ENCODE data around the gene ZSWIM5. TPM values are rescaled to one million over a fixed set of nuclear protein-coding genes. Genes with fewer than 3 reads are reported as not detected.
"Not testable (repeated sequence)": the region's sequence is repeated elsewhere in the genome, so short reads cannot be mapped to it uniquely, and the experiment has no call there.

Gene ZSWIM5
- not detected for polyA plus RNA-seq (2012; ENCODE audit: missing spikeins)

- FAIRE-seq = peak; percentile 73
- TF ChIP-seq TAF1 (IDR thresholded peaks at IDR 0.05; ENCODE audit: borderline replicate concordance, low read depth, low read length) (no peak), POLR2A (IDR thresholded peaks at IDR 0.05; ENCODE audit: low read depth, low read length) (peak; percentile 33; the same call in 1 of the 2 replicates), POLR2AphosphoS5 (IDR thresholded peaks at IDR 0.05; ENCODE audit: low read depth, low read length) (no peak)
- peak; percentile 59 for DNase-seq (ENCODE audit: insufficient read length)
Measured at GRCh38 chr1:45205910-45206721, at the start of gene ZSWIM5. Gene ZSWIM5, minus strand, starts transcription at chr1:45206605. Its CDS starts 255 bp downstream, at chr1:45206350.

DNA sequence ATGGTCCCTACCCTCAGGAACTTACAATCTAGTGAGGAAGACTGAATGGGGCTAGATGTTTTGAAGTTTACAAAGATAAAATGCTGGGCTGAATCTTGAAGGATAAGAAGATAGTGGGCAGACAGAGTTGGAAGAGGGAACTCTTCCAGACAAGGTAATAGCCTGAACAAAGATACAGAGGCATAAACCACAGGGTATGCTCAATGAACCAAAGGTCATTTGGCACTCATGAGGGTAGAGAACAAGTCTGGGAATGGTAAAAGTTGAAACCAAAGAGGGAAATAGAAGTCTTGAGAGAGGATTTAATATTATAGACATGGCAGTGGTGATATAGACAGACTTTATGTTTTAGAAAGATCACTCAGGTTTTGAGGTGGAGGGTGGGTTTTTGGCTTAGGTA lies 48.1 kb upstream of the ZSWIM5 start:
- FAIRE-seq = no peak
- TF ChIP-seq POLR2AphosphoS5 (IDR thresholded peaks at IDR 0.05; ENCODE audit: low read depth, low read length) = no peak
- TF ChIP-seq POLR2A (IDR thresholded peaks at IDR 0.05; ENCODE audit: low read depth, low read length) = no peak
- TF ChIP-seq TAF1 (IDR thresholded peaks at IDR 0.05; ENCODE audit: borderline replicate concordance, low read depth, low read length) = no peak
- no peak for DNase-seq (ENCODE audit: insufficient read length)

DNA sequence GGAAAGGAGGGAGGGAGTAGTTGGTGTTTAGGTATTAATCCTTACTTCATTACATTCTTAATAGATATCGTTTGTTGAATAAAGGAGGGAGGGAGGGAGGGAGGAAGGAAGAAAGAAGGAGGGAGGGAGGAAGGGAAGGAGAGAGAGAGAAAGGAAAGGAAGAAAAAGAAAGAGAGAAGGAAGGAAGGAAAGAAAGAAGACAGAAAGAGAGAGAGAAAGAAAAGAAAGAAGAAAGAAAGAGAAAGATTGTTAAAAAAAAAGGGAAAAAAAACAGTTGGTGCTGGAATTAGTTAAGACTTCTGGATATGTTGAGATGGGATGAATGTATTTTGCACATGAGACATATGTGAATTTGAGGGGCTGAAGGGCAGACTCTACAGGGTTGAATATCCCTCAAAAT lies 44.1 kb upstream of the ZSWIM5 start:
- DNase-seq (ENCODE audit: insufficient read length) = no peak
- TF ChIP-seq POLR2A (IDR thresholded peaks at IDR 0.05; ENCODE audit: low read depth, low read length) (no peak), TAF1 (IDR thresholded peaks at IDR 0.05; ENCODE audit: borderline replicate concordance, low read depth, low read length) (no peak), POLR2AphosphoS5 (IDR thresholded peaks at IDR 0.05; ENCODE audit: low read depth, low read length) (no peak)
- FAIRE-seq = no peak

GRCh38 chr1:45248004-45248403 lies 41.6 kb upstream of the ZSWIM5 start:
- not testable (repeated sequence) for FAIRE-seq; DNase-seq (ENCODE audit: insufficient read length)

- TF ChIP-seq TAF1 (IDR thresholded peaks at IDR 0.05; ENCODE audit: borderline replicate concordance, low read depth, low read length) (no peak), POLR2A (IDR thresholded peaks at IDR 0.05; ENCODE audit: low read depth, low read length) (no peak), POLR2AphosphoS5 (IDR thresholded peaks at IDR 0.05; ENCODE audit: low read depth, low read length) (no peak)
- DNase-seq (ENCODE audit: insufficient read length) = no peak
- no peak for FAIRE-seq
Measured at GRCh38 chr1:45246760-45247159, 40.4 kb upstream of the ZSWIM5 start.

GRCh38 chr1:45246359-45246758 lies 40.0 kb upstream of the ZSWIM5 start:
- not testable (repeated sequence) for FAIRE-seq; DNase-seq (ENCODE audit: insufficient read length)

DNA sequence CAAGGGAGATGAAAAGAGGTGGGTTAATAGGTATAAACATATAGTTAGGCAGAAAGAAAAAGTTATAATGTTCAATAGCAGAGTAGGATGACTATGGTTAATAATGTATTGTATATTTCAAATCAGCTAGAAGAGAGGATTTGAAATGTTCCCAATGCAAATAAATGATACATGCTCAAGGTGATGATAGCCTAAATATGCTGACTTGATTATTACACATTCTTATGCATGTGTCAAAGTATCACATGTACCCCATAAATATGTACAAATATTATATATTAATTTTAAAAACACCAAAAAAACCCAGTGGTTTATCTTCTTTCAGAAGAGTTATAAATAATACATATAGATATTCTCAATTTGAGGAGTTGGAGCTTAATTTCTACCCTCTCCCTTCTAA lies 38.3 kb upstream of the ZSWIM5 start:
- TF ChIP-seq POLR2AphosphoS5 (IDR thresholded peaks at IDR 0.05; ENCODE audit: low read depth, low read length) = no peak
- FAIRE-seq (no peak), DNase-seq (ENCODE audit: insufficient read length) (no peak)

GRCh38 chr1:45243476-45244343 lies 37.3 kb upstream of the ZSWIM5 start:
- DNase-seq (ENCODE audit: insufficient read length) (no peak), FAIRE-seq (no peak)
- TF ChIP-seq POLR2AphosphoS5 (IDR thresholded peaks at IDR 0.05; ENCODE audit: low read depth, low read length) (no peak), TAF1 (IDR thresholded peaks at IDR 0.05; ENCODE audit: borderline replicate concordance, low read depth, low read length) (no peak), POLR2A (IDR thresholded peaks at IDR 0.05; ENCODE audit: low read depth, low read length) (no peak)

DNA sequence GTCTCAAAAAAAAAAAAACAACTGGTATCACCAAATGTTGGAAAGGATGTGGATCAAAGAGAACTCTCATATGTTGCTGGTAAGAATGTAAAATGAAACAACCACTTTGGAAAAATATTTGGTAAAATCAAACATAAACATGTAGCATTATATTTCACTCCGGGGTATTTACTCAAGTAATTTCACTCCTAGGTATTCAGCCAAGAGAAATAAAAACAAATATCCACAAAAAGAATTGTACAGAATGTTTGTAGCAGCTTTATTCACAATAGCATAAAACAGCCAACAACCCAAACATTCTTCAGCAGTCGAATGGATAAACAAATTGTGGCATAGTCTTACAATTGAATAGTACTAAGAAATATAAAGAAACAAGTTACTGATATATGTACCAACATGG lies 32.4 kb upstream of the ZSWIM5 start:
- FAIRE-seq = no peak
- no peak for DNase-seq (ENCODE audit: insufficient read length)
- no peak for TF ChIP-seq TAF1 (IDR thresholded peaks at IDR 0.05; ENCODE audit: borderline replicate concordance, low read depth, low read length)
- no peak for TF ChIP-seq POLR2AphosphoS5 (IDR thresholded peaks at IDR 0.05; ENCODE audit: low read depth, low read length)
- TF ChIP-seq POLR2A (IDR thresholded peaks at IDR 0.05; ENCODE audit: low read depth, low read length) = no peak

DNA sequence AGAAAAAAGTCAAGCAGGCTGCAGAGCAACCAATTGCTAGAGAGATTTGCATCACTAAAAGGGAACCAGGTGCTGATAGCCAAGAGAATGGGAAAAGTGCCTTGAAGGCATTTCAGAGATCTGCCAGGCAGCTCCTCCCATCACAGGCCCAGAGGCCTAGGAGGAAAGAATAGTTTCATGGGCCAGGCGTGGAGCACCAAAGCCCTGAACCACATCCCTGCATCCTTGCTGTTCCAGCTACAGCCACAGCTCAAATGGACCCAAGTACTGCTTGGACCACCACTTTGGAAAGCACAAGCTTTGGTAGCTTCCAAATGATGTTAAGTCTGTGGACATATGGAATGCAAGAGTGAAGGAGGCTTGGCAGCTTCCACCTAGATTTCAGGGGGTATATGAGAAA lies 29.7 kb upstream of the ZSWIM5 start:
- no peak for DNase-seq (ENCODE audit: insufficient read length)
- TF ChIP-seq POLR2AphosphoS5 (IDR thresholded peaks at IDR 0.05; ENCODE audit: low read depth, low read length) (no peak), POLR2A (IDR thresholded peaks at IDR 0.05; ENCODE audit: low read depth, low read length) (no peak), TAF1 (IDR thresholded peaks at IDR 0.05; ENCODE audit: borderline replicate concordance, low read depth, low read length) (no peak)

GRCh38 chr1:45230537-45230936 lies 24.1 kb upstream of the ZSWIM5 start:
- FAIRE-seq = no peak
- no peak for DNase-seq (ENCODE audit: insufficient read length)
- TF ChIP-seq POLR2AphosphoS5 (IDR thresholded peaks at IDR 0.05; ENCODE audit: low read depth, low read length) (no peak), POLR2A (IDR thresholded peaks at IDR 0.05; ENCODE audit: low read depth, low read length) (no peak), TAF1 (IDR thresholded peaks at IDR 0.05; ENCODE audit: borderline replicate concordance, low read depth, low read length) (no peak)

More for the DNA sequence above, 29.7 kb upstream of the ZSWIM5 start:
- FAIRE-seq = no peak

DNA sequence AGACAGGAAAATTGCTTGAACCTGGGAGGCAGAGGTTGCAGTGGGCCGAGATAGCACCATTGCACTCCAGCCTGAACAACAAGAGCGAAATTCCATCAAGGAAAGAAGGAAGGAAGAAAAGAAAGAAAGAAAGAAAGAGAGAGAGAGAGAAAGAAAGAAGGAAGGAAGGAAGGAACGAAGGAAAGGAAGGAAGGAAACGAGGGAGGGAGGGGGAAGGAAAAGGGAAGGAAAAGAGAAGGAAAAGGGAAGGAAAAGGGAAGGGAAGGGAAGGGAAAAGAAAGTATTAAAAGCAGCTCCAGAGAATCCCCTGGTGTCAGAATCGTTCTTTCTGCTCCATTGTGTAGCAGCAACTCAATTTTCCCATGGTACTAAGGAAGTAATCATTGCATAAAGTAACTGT lies 19.2 kb upstream of the ZSWIM5 start:
- no peak for FAIRE-seq
- TF ChIP-seq POLR2A (IDR thresholded peaks at IDR 0.05; ENCODE audit: low read depth, low read length) = no peak
- no peak for TF ChIP-seq TAF1 (IDR thresholded peaks at IDR 0.05; ENCODE audit: borderline replicate concordance, low read depth, low read length)
- TF ChIP-seq POLR2AphosphoS5 (IDR thresholded peaks at IDR 0.05; ENCODE audit: low read depth, low read length) = no peak
- no peak for DNase-seq (ENCODE audit: insufficient read length)

- DNase-seq (ENCODE audit: insufficient read length); FAIRE-seq: not testable (repeated sequence)
Measured at GRCh38 chr1:45223710-45224109, 17.3 kb upstream of the ZSWIM5 start.

Data from GM12892 (cell line).